ENCODE data around the gene RELA. TPM values are rescaled to one million over a fixed set of nuclear protein-coding genes. Genes with fewer than 3 reads are reported as not detected.

The RELA gene
- total and polyA plus RNA-seq, 2 experiments from 2014 or later, result 38.4 to 67.8 TPM

GRCh38 chr11:65620666-65621065 lies 42.0 kb downstream of the RELA start:
- Histone ChIP-seq H3K4me3 (no peak overlapping the region), H3K4me2 (ENCODE audit: unreplicated experiment) (no peak overlapping the region), H3K27me3 (replicated peaks; ENCODE audit: insufficient read depth) (no peaks in the 10 kb centered on the region), H3K9me2 (ENCODE audit: insufficient read depth) (no peaks in the 10 kb centered on the region), H3K9me3 (ENCODE audit: low read depth) (no peaks in the 10 kb centered on the region), H4K20me1 (ENCODE audit: insufficient read depth) (no peaks in the 10 kb centered on the region), H3K9ac (no peak overlapping the region), H3F3A (ENCODE audit: insufficient read depth) (no peaks in the 10 kb centered on the region), H3K79me2 (ENCODE audit: insufficient read depth) (peaks cover 45% of the 10 kb centered on the region), H2AFZ (no peak overlapping the region), H3K36me3 (ENCODE audit: low read depth) (no peaks in the 10 kb centered on the region; the same call in 1 of the 2 replicates), H3K4me1 (ENCODE audit: insufficient read depth) (peaks cover 8% of the 10 kb centered on the region; the same call in 1 of the 2 replicates), H3K27ac (no peak overlapping the region)
- no peak for DNase-seq
- no peak for TF ChIP-seq EZH2phosphoT487 (IDR thresholded peaks at IDR 0.05; ENCODE audit: insufficient read depth, low read depth)
- TF ChIP-seq EZH2 (IDR thresholded peaks at IDR 0.05; ENCODE audit: insufficient read depth, poor library complexity, severe bottlenecking), result no peak
- in situ Hi-C loops (cut with MboI), result no loop called here
- 88 to 89% methylated on average over 15 to 16 of the region's 19 CpGs for WGBS, 2 experiments (ENCODE audit: low coverage in 1 of 2, low lambda C conversion rate in 2 of 2, missing lambda C conversion rate in 2 of 2)

GRCh38 chr11:65619281-65619928 lies 43.3 kb downstream of the RELA start:
- Histone ChIP-seq H3K9me3 (ENCODE audit: low read depth) (no peaks in the 10 kb centered on the region), H3K36me3 (ENCODE audit: low read depth) (no peaks in the 10 kb centered on the region; the same call in 1 of the 2 replicates), H3K4me1 (ENCODE audit: insufficient read depth) (peaks cover 8% of the 10 kb centered on the region; the same call in 1 of the 2 replicates), H3K4me2 (ENCODE audit: unreplicated experiment) (no peak overlapping the region), H3F3A (ENCODE audit: insufficient read depth) (no peaks in the 10 kb centered on the region), H4K20me1 (ENCODE audit: insufficient read depth) (no peaks in the 10 kb centered on the region), H3K27ac (no peak overlapping the region), H3K4me3 (no peak overlapping the region), H3K79me2 (ENCODE audit: insufficient read depth) (peaks cover 50% of the 10 kb centered on the region), H3K9me2 (ENCODE audit: insufficient read depth) (no peaks in the 10 kb centered on the region), H3K27me3 (replicated peaks; ENCODE audit: insufficient read depth) (no peaks in the 10 kb centered on the region), H3K9ac (no peak overlapping the region), H2AFZ (no peak overlapping the region)
- in situ Hi-C loops (cut with MboI), result no loop called here
- 96 to 99% methylated on average over 28 to 29 of the region's 29 CpGs for WGBS, 2 experiments (ENCODE audit: low coverage in 1 of 2, low lambda C conversion rate in 2 of 2, missing lambda C conversion rate in 2 of 2)
- no peak for TF ChIP-seq EZH2 (IDR thresholded peaks at IDR 0.05; ENCODE audit: insufficient read depth, poor library complexity, severe bottlenecking)
- no peak for TF ChIP-seq EZH2phosphoT487 (IDR thresholded peaks at IDR 0.05; ENCODE audit: insufficient read depth, low read depth)
- DNase-seq, result no peak

GRCh38 chr11:65618763-65619162 lies 44.0 kb downstream of the RELA start:
- Histone ChIP-seq H3K79me2 (ENCODE audit: insufficient read depth) (peaks cover 56% of the 10 kb centered on the region), H3F3A (ENCODE audit: insufficient read depth) (no peaks in the 10 kb centered on the region), H3K4me1 (ENCODE audit: insufficient read depth) (peaks cover 8% of the 10 kb centered on the region; the same call in 1 of the 2 replicates), H3K27me3 (replicated peaks; ENCODE audit: insufficient read depth) (no peaks in the 10 kb centered on the region), H3K4me3 (no peak overlapping the region), H3K9me3 (ENCODE audit: low read depth) (no peaks in the 10 kb centered on the region), H3K9me2 (ENCODE audit: insufficient read depth) (no peaks in the 10 kb centered on the region), H3K27ac (no peak overlapping the region), H2AFZ (no peak overlapping the region), H4K20me1 (ENCODE audit: insufficient read depth) (no peaks in the 10 kb centered on the region), H3K36me3 (ENCODE audit: low read depth) (no peaks in the 10 kb centered on the region; the same call in 1 of the 2 replicates), H3K9ac (no peak overlapping the region), H3K4me2 (ENCODE audit: unreplicated experiment) (no peak overlapping the region)
- no peak for DNase-seq
- TF ChIP-seq EZH2 (IDR thresholded peaks at IDR 0.05; ENCODE audit: insufficient read depth, poor library complexity, severe bottlenecking), result no peak
- no peak for TF ChIP-seq EZH2phosphoT487 (IDR thresholded peaks at IDR 0.05; ENCODE audit: insufficient read depth, low read depth)
- in situ Hi-C loops (cut with MboI), result no loop called here
- 84 to 90% methylated on average over 14 of the region's 14 CpGs for WGBS, 2 experiments (ENCODE audit: low coverage in 1 of 2, low lambda C conversion rate in 2 of 2, missing lambda C conversion rate in 2 of 2)

GRCh38 chr11:65617990-65618751 lies 44.5 kb downstream of the RELA start:
- no peaks in the 10 kb centered on the region for H3F3A ChIP-seq (ENCODE audit: insufficient read depth)
- peaks cover 61% of the 10 kb centered on the region for H3K79me2 ChIP-seq (ENCODE audit: insufficient read depth)
- no peaks in the 10 kb centered on the region; the same call in 1 of the 2 replicates for H3K36me3 ChIP-seq (ENCODE audit: low read depth)
- no peak overlapping the region for H3K9ac ChIP-seq
- no peaks in the 10 kb centered on the region for H4K20me1 ChIP-seq (ENCODE audit: insufficient read depth)
- H3K27ac ChIP-seq, result no peak overlapping the region
- H2AFZ ChIP-seq, result no peak overlapping the region
- TF ChIP-seq EZH2 (IDR thresholded peaks at IDR 0.05; ENCODE audit: insufficient read depth, poor library complexity, severe bottlenecking) (no peak), EZH2phosphoT487 (IDR thresholded peaks at IDR 0.05; ENCODE audit: insufficient read depth, low read depth) (no peak)
- no peaks in the 10 kb centered on the region for H3K27me3 ChIP-seq (replicated peaks; ENCODE audit: insufficient read depth)
- H3K4me3 ChIP-seq, result no peak overlapping the region
- no peaks in the 10 kb centered on the region for H3K9me3 ChIP-seq (ENCODE audit: low read depth)
- DNase-seq, result no peak
- no peak overlapping the region for H3K4me2 ChIP-seq (ENCODE audit: unreplicated experiment)
- in situ Hi-C loops (cut with MboI), result no loop called here
- 89% methylated on average over 24 to 29 of the region's 33 CpGs for WGBS, 2 experiments (ENCODE audit: low coverage in 1 of 2, low lambda C conversion rate in 2 of 2, missing lambda C conversion rate in 2 of 2)
- H3K9me2 ChIP-seq (ENCODE audit: insufficient read depth), result no peaks in the 10 kb centered on the region
- H3K4me1 ChIP-seq (ENCODE audit: insufficient read depth), result peaks cover 8% of the 10 kb centered on the region; the same call in 1 of the 2 replicates

Measured in GM23248 (cell line).